GM12878 (cell line): ENCODE results near the gene ZBTB39. TPM values are rescaled to one million over a fixed set of nuclear protein-coding genes. Genes with fewer than 3 reads are reported as not detected.
"Not testable (repeated sequence)": the region's sequence is repeated elsewhere in the genome, so short reads cannot be mapped to it uniquely, and the experiment has no call there.

ENCODE experiments used
- ATAC-seq: fragments of 200-7000 bp; cut with Tn5 transposase; 3 replicates; pipeline ENCODE4 v1.9.1; 2020; ENCODE audit warnings: mild to moderate bottlenecking, moderate library complexity
- BruUV-seq: library from RNA; stranded (reverse); fragments of 400-500 nt; replicated peaks from 2 replicates; lab custom pipeline; 2021; lab: Mats Ljungman, UMichigan
- CTCF ChIA-PET: fragments of 300-600 bp; sonication (Branson Sonifier 250); formaldehyde crosslinking; extraction: SDS; loops from one replicate; lab custom pipeline; 2021; ENCODE audit warnings: inconsistent platforms; lab: Yijun Ruan, JAX
- POLR2A ChIA-PET: fragments of 350-600 bp; formaldehyde crosslinking; extraction: SDS; loops from one replicate; lab custom pipeline; 2021; ENCODE audit warnings: inconsistent platforms; lab: Charles Lee
- RAD21 ChIA-PET: fragments of 300-600 bp; sonication (Branson Sonifier 250); formaldehyde crosslinking; loops from one replicate; lab custom pipeline; 2023; ENCODE audit warnings: antibody characterized with exemption; ENCODE audit not compliant: unreplicated experiment; lab: Charles Lee
- SMC1A ChIA-PET: fragments of 300-600 bp; sonication (Branson Sonifier 250); formaldehyde crosslinking; loops from one replicate; lab custom pipeline; 2023; ENCODE audit not compliant: unreplicated experiment, uncharacterized antibody; lab: Charles Lee
- DNase-seq: peaks from one replicate; pipeline ENCODE4 v3.0.0-alpha.2; 2011; ENCODE audit warnings: low read depth, low spot score
- FAIRE-seq: peaks from 3 replicates; lab custom pipeline; 2011; peaks lifted over from hg19 to GRCh38; lab: Jason Lieb, UNC
- H2AFZ ChIP-seq: 2 replicates; pipeline ENCODE4 v1.6.0; 2011; ENCODE audit warnings: low read depth, low read length, control low read depth; ENCODE audit not compliant: control insufficient read depth
- H3K27ac ChIP-seq: 2 replicates; pipeline ENCODE4 v1.5.1; 2011; ENCODE audit warnings: control low read depth; ENCODE audit not compliant: control insufficient read depth, insufficient read depth
- H3K27me3 ChIP-seq, 2 experiments: replicated peaks in 1 of 2; 2 replicates each; pipeline versions ENCODE4 v1.6.0 to v1.6.1; 2011; ENCODE audit warnings: low read length in 1 of 2; ENCODE audit not compliant: control insufficient read depth in 2 of 2, insufficient read depth in 2 of 2
- H3K36me3 ChIP-seq, 2 experiments: 2 replicates each; pipeline ENCODE4 v1.5.1; 2011; ENCODE audit warnings: low read length in 1 of 2; ENCODE audit not compliant: control insufficient read depth in 2 of 2, insufficient read depth in 2 of 2
- H3K4me1 ChIP-seq: 2 replicates; pipeline ENCODE4 v1.6.1; 2011; ENCODE audit warnings: mild to moderate bottlenecking, low read length, moderate library complexity, mixed read lengths; ENCODE audit not compliant: control insufficient read depth, insufficient read depth
- H3K4me2 ChIP-seq: 2 replicates; pipeline ENCODE4 v1.6.0; 2011; ENCODE audit warnings: control low read depth; ENCODE audit not compliant: control insufficient read depth, insufficient read depth
- H3K4me3 ChIP-seq: fragments of 200-600 bp; sonication (generic); 2 replicates; pipeline ENCODE4 v1.5.1; 2016
- H3K79me2 ChIP-seq: 2 replicates; pipeline ENCODE4 v1.6.0; 2011; ENCODE audit warnings: low read length; ENCODE audit not compliant: control insufficient read depth, insufficient read depth
- H3K9ac ChIP-seq: 2 replicates; pipeline ENCODE4 v1.8.0; 2011; ENCODE audit warnings: low read length, control low read depth, mixed read lengths; ENCODE audit not compliant: control insufficient read depth, insufficient read depth
- H3K9me3 ChIP-seq: replicated peaks from 3 replicates; pipeline ENCODE4 v1.5.1; 2011; ENCODE audit warnings: mild to moderate bottlenecking, low read length; ENCODE audit not compliant: control insufficient read depth, insufficient read depth
- H4K20me1 ChIP-seq: 2 replicates; pipeline ENCODE4 v1.6.0; 2011; ENCODE audit not compliant: control insufficient read depth, insufficient read depth
- CEBPB ChIP-seq, 2 experiments: fragments of 150-350 bp in 1 of 2; IDR thresholded peaks; 2 replicates each; pipeline ENCODE4 v1.6.1; 2012 to 2014; ENCODE audit warnings: low read depth in 2 of 2, low read length in 2 of 2, borderline replicate concordance in 1 of 2, inconsistent platforms in 1 of 2
- HDAC6 ChIP-seq: fragments of 200-600 bp; sonication (generic); IDR thresholded peaks from one replicate; pipeline ENCODE4 v1.8.0; 2017; ENCODE audit warnings: antibody characterized with exemption; ENCODE audit not compliant: unreplicated experiment
- PAX5 ChIP-seq: IDR thresholded peaks from 2 replicates; pipeline ENCODE4 v1.6.1; 2011; ENCODE audit warnings: low read depth, low read length, borderline replicate concordance
- TAF1 ChIP-seq: IDR thresholded peaks from 2 replicates; pipeline ENCODE4 v1.6.1; 2011; ENCODE audit warnings: mild to moderate bottlenecking, low read depth, low read length, borderline replicate concordance
- TBL1XR1 ChIP-seq: IDR thresholded peaks from 2 replicates; pipeline ENCODE4 v1.6.1; 2012; ENCODE audit warnings: low read depth, low read length, improper control_type of control experiment
- ZNF207 ChIP-seq: fragments of 450-650 bp; IDR thresholded peaks from 2 replicates; pipeline ENCODE4 v1.6.1; 2014; ENCODE audit warnings: antibody characterized with exemption, mild to moderate bottlenecking, borderline replicate concordance
- WGBS: methylation state at CpG from one replicate; pipeline ENCODE4 v1.1.6; 2016; ENCODE audit warnings: low lambda C conversion rate; ENCODE audit not compliant: insufficient replicate concordance, insufficient coverage; ENCODE audit errors: missing lambda C conversion rate; 5-methylcytosine and 5-hydroxymethylcytosine counted together
- in situ Hi-C: fragments of 300-500 bp; cut with MboI; formaldehyde crosslinking; loops from 9 replicates; pipeline ENCODE4 v1.14.3; 2018; ENCODE audit warnings: mixed read lengths
- intact Hi-C: fragments of 100-400 bp; cut with micrococcal nuclease; formaldehyde crosslinking; loops from one replicate; pipeline ENCODE4 v1.14.2; 2022; ENCODE audit not compliant: unreplicated experiment
- polyA plus RNA-seq, 11 experiments: library from polyadenylated mRNA; depleted of rRNA in 4 of 11; unstranded in 6 of 11; stranded (reverse) in 5 of 11; fragments of >200 nt; fragmentation: Nextera tagmentation in 4 of 11; fragmentation: Illumina TruSeq in 1 of 11; extraction: Ambion mirVana in 4 of 11; extraction: Trizol in 1 of 11; gene quantifications; 1 replicate in 1 of 11; 2 replicates in 10 of 11; pipeline versions ENCODE4 v1.2.1 to v1.2.3, GENCODE V29; 2011 to 2016; ENCODE audit warnings: inconsistent platforms in 2 of 11, missing spikeins in 2 of 11, low read depth in 1 of 11
- total RNA-seq, 4 experiments: library from RNA; depleted of rRNA in 3 of 4; stranded (reverse); fragments of >200 nt in 3 of 4; fragmentation: Illumina TruSeq in 1 of 4; extraction: Trizol in 1 of 4; gene quantifications; 2 replicates each; pipeline versions ENCODE4 v1.2.1 to v1.2.3, GENCODE V29; 2013 to 2021
- TF ChIP-seq, protein P1 (sequence below): fragments of 450-650 bp; formaldehyde crosslinking; IDR thresholded peaks from 2 replicates; pipeline ENCODE4 v1.4.0; 2022; ENCODE audit warnings: mild to moderate bottlenecking, moderate library complexity

Gene ZBTB39
- total and polyA plus RNA-seq, 10 of the 15 experiments (the other 5 are each of a cell fraction or from before 2014, with no cell fraction given): 0.88 to 6.8 (median 4.4) TPM

GRCh38 chr12:57018353-57018752 lies 12.0 kb upstream of the ZBTB39 start:
- ChIA-PET POLR2A (interaction anchor here (1.4 kb wide), 1 partner anchor 9 kb away, joined by 5 read pairs; no protein-coding TSS in a partner anchor), SMC1A (interaction anchor here (1.2 to 4.4 kb wide), 6 partner anchors 10 to 211 kb away, joined by 3 to 19 read pairs (median 4); partner anchors contain the start of genes SHMT2 and STAT6), RAD21 (interaction anchor here (0.9 to 2.6 kb wide), 3 partner anchors 10 to 93 kb away, joined by 3 to 9 read pairs (median 6); partner anchors contain the start of gene STAT6), CTCF (interaction anchor here (0.5 to 3.5 kb wide), 11 partner anchors 9 to 106 kb away, joined by 3 to 13 read pairs (median 6); partner anchors contain the start of genes STAT6 and ZBTB39)
- H3K9ac ChIP-seq, H3K27ac ChIP-seq, ATAC-seq, H4K20me1 ChIP-seq, intact Hi-C loops, FAIRE-seq, H3K4me2 ChIP-seq, H3K4me3 ChIP-seq, BruUV-seq, DNase-seq, H3K79me2 ChIP-seq, H2AFZ ChIP-seq, in situ Hi-C loops, H3K27me3 ChIP-seq, H3K36me3 ChIP-seq, H3K4me1 ChIP-seq, H3K9me3 ChIP-seq: not testable (repeated sequence)
- WGBS: 64% methylated on average over 4 of the region's 5 CpGs

DNA sequence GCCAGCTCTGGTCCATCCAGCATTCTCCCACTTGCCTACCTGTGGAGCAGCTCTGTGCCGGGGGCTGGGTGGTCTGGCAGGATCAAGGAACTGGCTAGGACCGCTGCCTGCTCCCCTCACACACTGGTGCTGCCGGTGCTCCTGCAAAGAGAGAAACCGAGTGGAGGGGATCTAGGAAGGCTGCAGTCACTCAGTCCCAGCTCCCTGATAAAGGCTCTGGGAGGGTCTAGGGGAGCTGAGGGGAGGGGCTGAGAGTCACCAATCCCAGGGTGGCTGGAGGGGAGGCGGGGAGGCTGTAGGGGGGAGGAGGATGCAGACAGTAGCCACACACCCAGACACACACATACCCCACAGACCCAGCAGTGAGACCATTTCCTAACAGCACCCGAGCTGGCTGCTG lies 10.0 kb upstream of the ZBTB39 start, which contains the start of gene TAC3:
Gene TAC3 (minus strand): TSS at position 182 of the 400 bp plus-strand sequence. CDS start 732 bp downstream, outside the sequence.
- CTCF ChIA-PET: interaction anchor here (1.0 to 1.9 kb wide), 7 partner anchors 8 to 167 kb away, joined by 3 to 6 read pairs (median 4); no protein-coding TSS in a partner anchor
- ATAC-seq (no peak), FAIRE-seq (no peak), DNase-seq (no peak)
- H3K27ac ChIP-seq: no peak within 1 kb of the TSS
- WGBS: 22% methylated on average over 6 of the region's 6 CpGs
- no peaks in the 10 kb centered on the region for H3K79me2 ChIP-seq
- no peak within 1 kb of the TSS for H3K9ac ChIP-seq
- no peak within 1 kb of the TSS for H2AFZ ChIP-seq
- POLR2A ChIA-PET: interaction anchor here (1.0 kb wide), 1 partner anchor 16 kb away, joined by 3 read pairs; no protein-coding TSS in a partner anchor
- H4K20me1 ChIP-seq: no peaks in the 10 kb centered on the region
- SMC1A ChIA-PET: interaction anchor here (0.6 to 4.4 kb wide), 6 partner anchors 11 to 96 kb away, joined by 3 to 19 read pairs (median 3); partner anchors contain the start of gene STAT6
- no peaks in the 10 kb centered on the region for H3K9me3 ChIP-seq
- H3K4me3 ChIP-seq: no peak within 1 kb of the TSS
- H3K27me3 ChIP-seq: no peaks in the 10 kb centered on the region
- no peaks in the 10 kb centered on the region for H3K36me3 ChIP-seq
- H3K4me1 ChIP-seq: peaks cover 19% of the 10 kb centered on the region
- TF ChIP-seq ZNF207 (no peak), HDAC6 (no peak), TBL1XR1 (no peak), TAF1 (no peak), CEBPB (IDR thresholded peaks at IDR 0.05; ENCODE audit: borderline replicate concordance in 1 of 2, low read depth in 2 of 2, low read length in 2 of 2) (no peak), PAX5 (no peak)
- TF ChIP-seq, protein P1, sequence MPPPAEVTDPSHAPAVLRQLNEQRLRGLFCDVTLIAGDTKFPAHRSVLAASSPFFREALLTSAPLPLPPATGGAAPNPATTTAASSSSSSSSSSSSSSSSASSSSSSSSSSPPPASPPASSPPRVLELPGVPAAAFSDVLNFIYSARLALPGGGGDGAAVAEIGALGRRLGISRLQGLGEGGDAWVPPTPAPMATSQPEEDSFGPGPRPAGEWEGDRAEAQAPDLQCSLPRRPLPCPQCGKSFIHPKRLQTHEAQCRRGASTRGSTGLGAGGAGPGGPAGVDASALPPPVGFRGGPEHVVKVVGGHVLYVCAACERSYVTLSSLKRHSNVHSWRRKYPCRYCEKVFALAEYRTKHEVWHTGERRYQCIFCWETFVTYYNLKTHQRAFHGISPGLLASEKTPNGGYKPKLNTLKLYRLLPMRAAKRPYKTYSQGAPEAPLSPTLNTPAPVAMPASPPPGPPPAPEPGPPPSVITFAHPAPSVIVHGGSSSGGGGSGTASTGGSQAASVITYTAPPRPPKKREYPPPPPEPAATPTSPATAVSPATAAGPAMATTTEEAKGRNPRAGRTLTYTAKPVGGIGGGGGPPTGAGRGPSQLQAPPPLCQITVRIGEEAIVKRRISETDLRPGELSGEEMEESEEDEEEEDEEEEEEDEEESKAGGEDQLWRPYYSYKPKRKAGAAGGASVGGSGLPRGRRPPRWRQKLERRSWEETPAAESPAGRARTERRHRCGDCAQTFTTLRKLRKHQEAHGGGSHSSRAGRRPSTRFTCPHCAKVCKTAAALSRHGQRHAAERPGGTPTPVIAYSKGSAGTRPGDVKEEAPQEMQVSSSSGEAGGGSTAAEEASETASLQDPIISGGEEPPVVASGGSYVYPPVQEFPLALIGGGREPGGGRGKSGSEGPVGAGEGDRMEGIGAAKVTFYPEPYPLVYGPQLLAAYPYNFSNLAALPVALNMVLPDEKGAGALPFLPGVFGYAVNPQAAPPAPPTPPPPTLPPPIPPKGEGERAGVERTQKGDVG (CRISPR knock-in tag): no peak
- in situ Hi-C loops (no loop called here), intact Hi-C loops (no loop called here)
- BruUV-seq: no TSS peak
- RAD21 ChIA-PET: interaction anchor here (0.9 kb wide), 1 partner anchor 76 kb away, joined by 3 read pairs; no protein-coding TSS in a partner anchor
- H3K4me2 ChIP-seq: no peak within 1 kb of the TSS
